ENCODE measurements around the gene IRF5.

Gene IRF5

GRCh38 chr7:128959296-128959695, 21.6 kb downstream of the IRF5 start:
- no peak for DNase-seq

DNA sequence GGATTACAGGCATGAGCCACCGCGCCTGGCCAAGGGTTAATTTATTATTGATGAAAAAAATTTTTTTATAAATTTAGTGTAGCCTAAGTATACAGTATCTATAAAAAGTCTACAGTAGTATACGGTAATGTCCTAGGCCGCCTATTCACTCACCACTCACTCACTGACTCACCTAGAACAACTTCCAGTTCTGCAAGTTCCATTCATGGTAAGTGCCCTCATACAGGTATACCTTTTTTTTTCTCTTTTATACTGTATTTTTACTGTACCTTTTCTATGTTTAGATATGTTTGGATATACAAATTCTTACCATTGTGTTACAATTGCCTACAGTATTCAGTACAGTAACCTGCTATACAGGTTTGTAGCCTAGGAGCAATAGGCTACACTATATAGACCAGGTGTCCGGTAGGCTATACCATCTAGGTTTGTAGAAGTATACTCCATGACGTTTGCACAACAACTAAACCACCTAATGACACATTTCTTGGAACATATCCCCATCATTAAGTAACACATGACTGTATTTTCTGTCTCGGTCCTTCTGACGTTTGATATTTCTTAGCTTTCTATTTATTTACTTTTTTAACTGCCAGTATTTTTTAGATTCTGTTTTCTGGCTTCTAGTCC, 23.4 kb downstream of the IRF5 start:
- DNase-seq = no peak

DNA sequence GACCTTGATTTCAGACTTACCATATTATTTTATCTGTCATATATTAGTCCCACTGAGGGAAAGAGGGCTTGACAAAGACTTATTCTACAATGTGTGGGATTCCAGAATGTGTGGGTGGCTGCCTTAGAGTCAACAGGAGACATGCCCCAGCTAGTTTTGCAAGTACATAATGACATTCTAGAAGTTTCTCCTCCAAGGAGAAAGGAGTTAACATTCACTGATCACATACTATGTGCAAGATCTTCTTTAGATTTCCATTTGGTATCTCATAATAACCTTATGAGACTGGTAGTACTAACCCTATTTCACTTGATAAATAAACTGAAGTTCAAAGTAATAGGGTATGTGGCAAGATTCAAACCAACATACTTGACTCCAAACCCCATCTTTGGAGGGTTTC, 25.2 kb downstream of the IRF5 start:
- DNase-seq = no peak

DNA sequence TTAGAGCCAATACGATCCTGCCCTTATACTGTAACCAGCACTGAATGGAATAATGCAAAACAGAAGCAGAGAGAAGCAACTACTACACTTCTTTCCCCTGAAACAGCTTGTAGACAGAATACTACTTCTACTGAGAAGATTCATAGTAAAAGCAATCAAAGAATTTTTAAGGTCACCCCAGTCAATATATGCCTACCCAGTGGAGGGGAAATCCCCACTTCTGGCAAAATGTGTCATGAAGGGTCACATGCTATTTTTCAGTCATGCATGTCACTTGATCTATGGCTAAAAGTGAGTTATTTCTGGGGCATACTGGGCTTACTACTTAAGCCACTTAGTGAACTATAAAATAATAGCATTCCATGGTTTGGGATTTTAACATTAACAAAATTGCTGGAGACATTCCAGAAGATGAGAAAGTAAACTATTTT, 25.6 kb downstream of the IRF5 start:
- no peak for DNase-seq

DNA sequence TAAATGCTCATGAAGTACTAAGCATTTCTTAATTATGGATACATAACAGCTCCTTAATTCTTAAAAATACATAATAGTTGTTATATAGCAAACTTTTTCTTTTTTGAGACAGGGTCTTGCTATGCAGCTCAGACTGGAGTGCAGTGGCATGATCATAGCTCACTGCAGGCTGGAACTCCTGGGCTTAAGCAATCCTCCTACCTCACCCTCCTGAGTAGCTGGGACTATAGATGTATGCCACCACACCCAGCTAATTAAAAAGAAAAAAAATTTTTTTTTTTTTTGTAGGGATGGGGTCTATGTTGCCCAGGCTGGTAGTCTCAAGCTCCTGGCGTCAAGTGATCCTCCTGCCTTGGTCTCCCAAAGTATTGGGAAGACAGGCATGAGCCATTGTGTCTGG, 30.9 kb downstream of the IRF5 start:
- DNase-seq = no peak

GRCh38 chr7:128974241-128974934, 36.7 kb downstream of the IRF5 start:
- DNase-seq = no peak

- no peak for DNase-seq
These were observed 44.4 kb downstream of the IRF5 start for GRCh38 chr7:128982105-128982504.

DNA sequence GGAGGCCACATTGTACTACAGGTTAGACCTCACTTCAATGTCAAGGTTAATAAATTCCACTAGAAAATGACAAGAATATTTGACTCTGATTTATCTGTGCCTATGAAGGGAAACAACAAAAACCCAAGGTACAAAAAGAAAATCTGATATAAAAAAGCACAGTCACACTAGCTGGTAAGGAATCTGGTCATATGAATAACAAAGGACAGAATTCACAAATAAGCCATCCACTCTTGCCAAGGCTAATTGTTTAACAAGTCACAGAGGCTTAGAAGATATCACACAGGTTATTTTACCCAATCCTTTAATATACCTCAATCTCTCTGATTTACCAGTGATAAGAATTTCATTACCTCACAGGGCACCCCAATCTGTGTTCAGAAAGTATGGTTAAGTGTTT, 47.9 kb downstream of the IRF5 start:
- DNase-seq = no peak

DNA sequence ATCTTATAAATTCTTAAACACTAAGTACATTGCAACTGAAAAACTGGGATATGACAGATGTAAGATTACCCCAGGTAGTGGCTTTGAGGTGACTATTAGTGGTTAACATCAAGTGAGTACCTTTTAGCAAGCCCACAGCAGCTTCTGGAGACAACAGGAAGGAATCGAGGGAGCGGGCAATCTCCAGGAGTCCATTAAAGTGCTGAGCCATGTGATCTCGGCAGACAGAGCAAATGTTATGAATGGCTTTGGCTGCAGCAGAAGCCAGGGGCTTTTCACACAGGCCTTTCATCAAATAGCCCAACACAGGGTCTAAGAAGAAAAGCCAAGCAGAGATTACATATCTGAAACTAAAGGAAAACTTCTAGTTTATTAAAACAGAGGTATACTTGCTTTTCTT, 48.9 kb downstream of the IRF5 start:
- DNase-seq = no peak

- no peak for DNase-seq
These were observed 50.6 kb downstream of the IRF5 start for GRCh38 chr7:128988372-128988771.

DNA sequence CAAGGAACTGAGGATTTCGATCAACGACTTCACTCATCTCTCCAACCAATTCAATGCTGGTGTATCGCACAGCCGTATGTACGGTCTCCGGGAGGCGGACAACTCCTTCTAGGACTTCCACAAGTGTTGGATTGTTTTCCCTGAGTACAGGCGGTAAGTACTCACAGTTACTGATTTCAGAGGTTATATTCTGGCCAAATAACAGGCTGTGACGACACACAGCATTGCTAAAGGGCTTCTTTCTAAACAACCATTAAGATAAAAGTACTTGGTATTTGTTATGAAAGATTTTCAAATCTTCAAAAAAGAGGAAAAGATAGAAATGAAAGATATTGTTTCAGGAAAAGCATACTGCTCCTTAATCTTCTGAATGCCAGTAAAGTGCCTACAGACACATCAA, 52.2 kb downstream of the IRF5 start:
- no peak for DNase-seq

DNA sequence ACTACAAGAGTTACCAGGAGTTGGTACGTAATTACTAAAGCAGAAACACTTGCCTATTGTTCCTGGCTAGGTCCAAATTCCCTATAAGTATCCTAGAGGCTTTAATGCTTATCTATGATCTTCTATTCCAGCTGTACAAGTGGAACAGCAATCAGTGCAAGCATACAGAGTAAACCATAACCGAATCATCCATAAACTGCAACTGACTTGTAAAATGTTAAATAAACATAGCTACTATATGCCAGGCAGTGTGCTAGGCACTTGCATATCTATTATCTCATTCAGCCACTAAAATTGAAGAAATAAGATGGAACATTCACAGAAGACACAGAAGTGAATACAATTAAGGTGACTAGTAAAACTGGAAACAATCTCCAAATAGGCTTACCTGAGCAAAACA, 55.7 kb downstream of the IRF5 start:
- DNase-seq = no peak

GRCh38 chr7:128994560-128994959, 56.8 kb downstream of the IRF5 start:
- peak; percentile 20 for DNase-seq

GRCh38 chr7:128997181-128997580, 59.5 kb downstream of the IRF5 start:
- no peak for DNase-seq
